H1 (cell line): ENCODE results near the gene CNKSR2. TPM values are rescaled to one million over a fixed set of nuclear protein-coding genes. Genes with fewer than 3 reads are reported as not detected.

Source experiments
- CBX8 ChIP-seq: fragments of 300-800, 300-1000 bp; sonication (generic); IDR thresholded peaks from 2 replicates; pipeline ENCODE4 v1.7.1; 2016; ENCODE audit warnings: low read depth, low read length, borderline replicate concordance
- CHD1 ChIP-seq: IDR thresholded peaks from 2 replicates; pipeline ENCODE4 v1.6.1; 2012; ENCODE audit warnings: low read depth, low read length, improper control_type of control experiment
- MAFK ChIP-seq: IDR thresholded peaks from 2 replicates; pipeline ENCODE4 v1.6.1; 2012; ENCODE audit warnings: low read depth, mild to moderate bottlenecking, improper control_type of control experiment, low read length
- POLR2AphosphoS5 ChIP-seq: IDR thresholded peaks from 2 replicates; pipeline ENCODE4 v1.6.1; 2011; ENCODE audit warnings: low read depth, low read length
- POU5F1 ChIP-seq: IDR thresholded peaks from 2 replicates; pipeline ENCODE4 v1.6.1; 2011; ENCODE audit warnings: low read depth, mild to moderate bottlenecking, low read length, moderate library complexity
- RBBP5 ChIP-seq: IDR thresholded peaks from 2 replicates; pipeline ENCODE4 v1.7.1; 2012; ENCODE audit warnings: low read depth, mild to moderate bottlenecking, inconsistent platforms, low read length, moderate library complexity, borderline replicate concordance
- RNF2 ChIP-seq: fragments of 200-900, 300-1000 bp; sonication (generic); IDR thresholded peaks from 2 replicates; pipeline ENCODE4 v1.7.1; 2016; ENCODE audit warnings: borderline replicate concordance, low read depth, mild to moderate bottlenecking, antibody characterized with exemption, low read length; ENCODE audit not compliant: poor library complexity, severe bottlenecking; ENCODE audit errors: missing control alignments
- SAP30 ChIP-seq: fragments of 300-600 bp; sonication (generic); IDR thresholded peaks from 2 replicates; pipeline ENCODE4 v1.7.1; 2012; ENCODE audit warnings: low read length, moderate library complexity, mild to moderate bottlenecking, inconsistent platforms; ENCODE audit not compliant: insufficient read depth, insufficient replicate concordance
- TAF7 ChIP-seq: optimal IDR thresholded peaks from 2 replicates; pipeline ENCODE3; 2011; ENCODE audit warnings: low read depth, mild to moderate bottlenecking, inconsistent platforms, low read length, moderate library complexity, borderline replicate concordance
- polyA plus RNA-seq, 7 experiments: library from polyadenylated mRNA; depleted of rRNA in 3 of 7; stranded (reverse) in 5 of 7; unstranded in 2 of 7; fragments of >200 nt in 5 of 7; fragments of 200-250 nt in 2 of 7; gene quantifications; 1 replicate in 5 of 7; 2 replicates in 1 of 7; 4 replicates in 1 of 7; pipeline versions ENCODE4 v1.2.1 to v1.2.3, GENCODE V29; 2011 to 2013; ENCODE audit warnings: missing spikeins in 2 of 7, mixed read lengths in 2 of 7
- total RNA-seq: library from RNA; stranded (reverse); fragmentation: NEBNext Ultra II Directional; extraction: Animal tissue kit (Norgen Biotek cat#: 25700); gene quantifications from 2 replicates; pipeline ENCODE4 v1.2.1, GENCODE V29; 2021
- TF ChIP-seq, protein P1 (sequence below): fragments of 300-600 bp; sonication (generic); IDR thresholded peaks from 2 replicates; pipeline ENCODE4 v1.7.1; 2012; ENCODE audit warnings: low read length, moderate library complexity, mild to moderate bottlenecking, inconsistent platforms; ENCODE audit not compliant: insufficient replicate concordance
- TF ChIP-seq, protein P2 (sequence below): IDR thresholded peaks from 2 replicates; pipeline ENCODE4 v1.6.1; 2011; ENCODE audit warnings: low read depth, mild to moderate bottlenecking, low read length; ENCODE audit not compliant: insufficient read depth

The CNKSR2 gene
- total and polyA plus RNA-seq, 2 of the 8 experiments (the other 6 are each of a cell fraction or from before 2014, with no cell fraction given): 5.5 to 16.3 TPM

DNA sequence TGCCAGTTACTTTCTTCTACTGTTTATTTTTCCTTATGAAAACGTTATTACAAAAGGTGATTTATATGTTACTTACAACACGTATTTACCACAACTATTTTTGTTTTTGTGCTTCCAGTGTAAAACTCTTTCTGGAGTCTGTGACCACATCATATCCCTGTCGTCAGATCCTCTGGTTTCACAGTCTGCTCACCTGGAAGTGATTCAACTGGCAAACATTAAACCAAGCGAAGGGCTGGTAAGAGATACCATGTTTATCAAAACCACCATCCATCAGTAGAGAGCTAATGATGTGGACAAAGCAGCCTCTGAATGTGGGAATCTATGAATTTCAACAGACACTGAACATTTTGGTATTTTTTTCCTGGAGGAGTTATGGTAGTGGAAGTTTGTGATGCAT lies 116.1 kb downstream of the CNKSR2 start (continued):
- TF ChIP-seq, protein P1, sequence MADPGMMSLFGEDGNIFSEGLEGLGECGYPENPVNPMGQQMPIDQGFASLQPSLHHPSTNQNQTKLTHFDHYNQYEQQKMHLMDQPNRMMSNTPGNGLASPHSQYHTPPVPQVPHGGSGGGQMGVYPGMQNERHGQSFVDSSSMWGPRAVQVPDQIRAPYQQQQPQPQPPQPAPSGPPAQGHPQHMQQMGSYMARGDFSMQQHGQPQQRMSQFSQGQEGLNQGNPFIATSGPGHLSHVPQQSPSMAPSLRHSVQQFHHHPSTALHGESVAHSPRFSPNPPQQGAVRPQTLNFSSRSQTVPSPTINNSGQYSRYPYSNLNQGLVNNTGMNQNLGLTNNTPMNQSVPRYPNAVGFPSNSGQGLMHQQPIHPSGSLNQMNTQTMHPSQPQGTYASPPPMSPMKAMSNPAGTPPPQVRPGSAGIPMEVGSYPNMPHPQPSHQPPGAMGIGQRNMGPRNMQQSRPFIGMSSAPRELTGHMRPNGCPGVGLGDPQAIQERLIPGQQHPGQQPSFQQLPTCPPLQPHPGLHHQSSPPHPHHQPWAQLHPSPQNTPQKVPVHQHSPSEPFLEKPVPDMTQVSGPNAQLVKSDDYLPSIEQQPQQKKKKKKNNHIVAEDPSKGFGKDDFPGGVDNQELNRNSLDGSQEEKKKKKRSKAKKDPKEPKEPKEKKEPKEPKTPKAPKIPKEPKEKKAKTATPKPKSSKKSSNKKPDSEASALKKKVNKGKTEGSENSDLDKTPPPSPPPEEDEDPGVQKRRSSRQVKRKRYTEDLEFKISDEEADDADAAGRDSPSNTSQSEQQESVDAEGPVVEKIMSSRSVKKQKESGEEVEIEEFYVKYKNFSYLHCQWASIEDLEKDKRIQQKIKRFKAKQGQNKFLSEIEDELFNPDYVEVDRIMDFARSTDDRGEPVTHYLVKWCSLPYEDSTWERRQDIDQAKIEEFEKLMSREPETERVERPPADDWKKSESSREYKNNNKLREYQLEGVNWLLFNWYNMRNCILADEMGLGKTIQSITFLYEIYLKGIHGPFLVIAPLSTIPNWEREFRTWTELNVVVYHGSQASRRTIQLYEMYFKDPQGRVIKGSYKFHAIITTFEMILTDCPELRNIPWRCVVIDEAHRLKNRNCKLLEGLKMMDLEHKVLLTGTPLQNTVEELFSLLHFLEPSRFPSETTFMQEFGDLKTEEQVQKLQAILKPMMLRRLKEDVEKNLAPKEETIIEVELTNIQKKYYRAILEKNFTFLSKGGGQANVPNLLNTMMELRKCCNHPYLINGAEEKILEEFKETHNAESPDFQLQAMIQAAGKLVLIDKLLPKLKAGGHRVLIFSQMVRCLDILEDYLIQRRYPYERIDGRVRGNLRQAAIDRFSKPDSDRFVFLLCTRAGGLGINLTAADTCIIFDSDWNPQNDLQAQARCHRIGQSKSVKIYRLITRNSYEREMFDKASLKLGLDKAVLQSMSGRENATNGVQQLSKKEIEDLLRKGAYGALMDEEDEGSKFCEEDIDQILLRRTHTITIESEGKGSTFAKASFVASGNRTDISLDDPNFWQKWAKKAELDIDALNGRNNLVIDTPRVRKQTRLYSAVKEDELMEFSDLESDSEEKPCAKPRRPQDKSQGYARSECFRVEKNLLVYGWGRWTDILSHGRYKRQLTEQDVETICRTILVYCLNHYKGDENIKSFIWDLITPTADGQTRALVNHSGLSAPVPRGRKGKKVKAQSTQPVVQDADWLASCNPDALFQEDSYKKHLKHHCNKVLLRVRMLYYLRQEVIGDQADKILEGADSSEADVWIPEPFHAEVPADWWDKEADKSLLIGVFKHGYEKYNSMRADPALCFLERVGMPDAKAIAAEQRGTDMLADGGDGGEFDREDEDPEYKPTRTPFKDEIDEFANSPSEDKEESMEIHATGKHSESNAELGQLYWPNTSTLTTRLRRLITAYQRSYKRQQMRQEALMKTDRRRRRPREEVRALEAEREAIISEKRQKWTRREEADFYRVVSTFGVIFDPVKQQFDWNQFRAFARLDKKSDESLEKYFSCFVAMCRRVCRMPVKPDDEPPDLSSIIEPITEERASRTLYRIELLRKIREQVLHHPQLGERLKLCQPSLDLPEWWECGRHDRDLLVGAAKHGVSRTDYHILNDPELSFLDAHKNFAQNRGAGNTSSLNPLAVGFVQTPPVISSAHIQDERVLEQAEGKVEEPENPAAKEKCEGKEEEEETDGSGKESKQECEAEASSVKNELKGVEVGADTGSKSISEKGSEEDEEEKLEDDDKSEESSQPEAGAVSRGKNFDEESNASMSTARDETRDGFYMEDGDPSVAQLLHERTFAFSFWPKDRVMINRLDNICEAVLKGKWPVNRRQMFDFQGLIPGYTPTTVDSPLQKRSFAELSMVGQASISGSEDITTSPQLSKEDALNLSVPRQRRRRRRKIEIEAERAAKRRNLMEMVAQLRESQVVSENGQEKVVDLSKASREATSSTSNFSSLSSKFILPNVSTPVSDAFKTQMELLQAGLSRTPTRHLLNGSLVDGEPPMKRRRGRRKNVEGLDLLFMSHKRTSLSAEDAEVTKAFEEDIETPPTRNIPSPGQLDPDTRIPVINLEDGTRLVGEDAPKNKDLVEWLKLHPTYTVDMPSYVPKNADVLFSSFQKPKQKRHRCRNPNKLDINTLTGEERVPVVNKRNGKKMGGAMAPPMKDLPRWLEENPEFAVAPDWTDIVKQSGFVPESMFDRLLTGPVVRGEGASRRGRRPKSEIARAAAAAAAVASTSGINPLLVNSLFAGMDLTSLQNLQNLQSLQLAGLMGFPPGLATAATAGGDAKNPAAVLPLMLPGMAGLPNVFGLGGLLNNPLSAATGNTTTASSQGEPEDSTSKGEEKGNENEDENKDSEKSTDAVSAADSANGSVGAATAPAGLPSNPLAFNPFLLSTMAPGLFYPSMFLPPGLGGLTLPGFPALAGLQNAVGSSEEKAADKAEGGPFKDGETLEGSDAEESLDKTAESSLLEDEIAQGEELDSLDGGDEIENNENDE: no peak
- TF ChIP-seq POLR2AphosphoS5: no peak
- TF ChIP-seq TAF7: no peak
- TF ChIP-seq POU5F1: no peak
- TF ChIP-seq, protein P2, sequence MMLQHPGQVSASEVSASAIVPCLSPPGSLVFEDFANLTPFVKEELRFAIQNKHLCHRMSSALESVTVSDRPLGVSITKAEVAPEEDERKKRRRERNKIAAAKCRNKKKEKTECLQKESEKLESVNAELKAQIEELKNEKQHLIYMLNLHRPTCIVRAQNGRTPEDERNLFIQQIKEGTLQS: no peak
- no peak for TF ChIP-seq RBBP5
- no peak for TF ChIP-seq MAFK
- TF ChIP-seq SAP30: no peak
- no peak for TF ChIP-seq CHD1
- no peak for TF ChIP-seq RNF2
- TF ChIP-seq CBX8: no peak
